Endothelial cell of umbilical vein (primary cell): Measurements from ENCODE around the gene HAUS3.

Experiments
- CTCF ChIP-seq, 2 donors: IDR thresholded peaks; 1 replicate in 1 of 2; 2 replicates in 1 of 2; pipeline ENCODE4 v1.5.1; 2011; ENCODE audit warnings: low read length in 2 of 2, mild to moderate bottlenecking in 2 of 2, moderate library complexity in 2 of 2, control low read depth in 1 of 2, inconsistent platforms in 1 of 2, low read depth in 1 of 2; ENCODE audit not compliant: insufficient read depth in 1 of 2; ENCODE audit errors: extremely low read depth in 1 of 2
- EZH2 ChIP-seq: IDR thresholded peaks from 2 replicates; pipeline ENCODE4 v1.6.1; 2012; ENCODE audit warnings: borderline replicate concordance, low read depth, mild to moderate bottlenecking, moderate library complexity, low read length, inconsistent platforms; ENCODE audit not compliant: severe bottlenecking
- JUN ChIP-seq: IDR thresholded peaks from 2 replicates; pipeline ENCODE4 v1.6.1; 2011; ENCODE audit warnings: borderline replicate concordance, low read depth; ENCODE audit not compliant: insufficient read length, insufficient read depth
- MAX ChIP-seq: IDR thresholded peaks from 2 replicates; pipeline ENCODE4 v1.6.1; 2011; ENCODE audit not compliant: insufficient read depth, insufficient read length
- POLR2A ChIP-seq: IDR thresholded peaks from 2 replicates; pipeline ENCODE4 v1.6.1; 2012; ENCODE audit warnings: low read depth, mild to moderate bottlenecking, control low read depth, low read length
- POLR2AphosphoS5 ChIP-seq: IDR thresholded peaks from 2 replicates; pipeline ENCODE4 v1.6.1; 2012; ENCODE audit warnings: low read depth, mild to moderate bottlenecking, control low read depth, low read length, moderate library complexity; ENCODE audit not compliant: insufficient read depth

DNA sequence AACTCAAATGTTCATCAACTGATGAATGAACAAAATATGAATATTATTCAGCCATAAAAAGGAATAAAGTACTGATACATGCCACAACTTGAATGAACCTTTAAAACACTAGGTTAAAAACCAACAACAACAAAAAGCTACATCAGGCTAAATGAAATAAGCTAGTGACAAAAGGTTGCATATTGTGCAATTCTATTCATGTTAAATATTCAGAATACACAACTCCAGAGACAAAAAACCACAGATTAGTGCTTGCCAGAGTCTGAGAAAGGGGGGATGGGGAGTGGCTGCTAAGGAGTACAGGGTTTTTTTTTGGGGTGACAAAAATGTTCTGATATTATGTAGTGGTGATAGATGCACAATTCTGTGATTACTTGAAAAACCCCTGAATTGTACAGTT is 58.5 kb downstream of the HAUS3 start:
- TF ChIP-seq POLR2A (no peak), POLR2AphosphoS5 (no peak), CTCF (IDR thresholded peaks at IDR 0.05; ENCODE audit: extremely low read depth in 1 of 2, insufficient read depth in 1 of 2, low read depth in 1 of 2, low read length in 2 of 2) (no peak), EZH2 (no peak), JUN (no peak), MAX (no peak)
